ENCODE results near the gene TP53TG5. TPM values are rescaled to one million over a fixed set of nuclear protein-coding genes. Genes with fewer than 3 reads are reported as not detected.

Gene TP53TG5
- total RNA-seq, 1 experiment from 2014 or later: 0.85 TPM

DNA sequence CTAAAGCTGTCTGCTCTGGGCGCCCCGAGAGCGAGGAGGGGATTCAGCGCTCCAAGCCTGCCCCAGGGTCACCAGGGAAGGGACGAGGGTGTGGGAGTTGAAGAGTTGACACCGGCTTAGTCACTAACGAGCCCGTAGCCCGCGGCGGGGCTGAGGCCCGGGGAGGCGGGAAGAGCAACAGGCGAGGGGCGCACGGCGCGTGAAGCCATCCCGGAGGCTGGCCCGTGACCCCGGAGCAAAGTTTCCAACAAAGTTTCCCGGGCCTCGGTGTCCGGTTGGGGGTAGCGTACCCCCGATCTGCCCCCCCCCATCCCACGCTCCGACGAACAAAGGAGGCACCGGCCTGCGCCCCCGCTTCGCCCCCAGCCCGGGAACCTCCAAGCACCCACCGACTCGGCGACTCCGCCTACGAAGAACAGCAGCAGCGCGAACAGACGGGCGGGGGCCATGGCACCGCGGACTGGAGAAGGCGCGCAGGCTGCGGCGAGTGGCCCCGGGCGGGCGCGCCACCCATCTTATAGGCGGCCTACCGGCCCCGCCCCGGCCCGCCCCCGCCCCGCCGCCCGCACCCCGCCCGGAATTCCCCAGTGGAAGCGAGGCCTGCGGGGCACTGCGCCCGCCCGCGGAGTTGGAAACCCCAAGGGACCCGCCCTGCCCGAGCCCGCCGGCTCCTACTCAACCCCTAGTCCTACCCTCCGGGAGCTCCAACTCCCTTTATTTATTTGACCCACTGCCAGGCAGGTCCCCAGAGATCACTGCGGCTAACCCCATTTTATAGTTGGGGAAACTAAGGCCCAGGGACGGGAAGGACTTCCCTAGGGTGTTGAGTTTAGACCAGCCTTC is 30.0 kb downstream of the TP53TG5 start, which contains the start of gene SDC4 (continued):
- TF ChIP-seq, protein P1, sequence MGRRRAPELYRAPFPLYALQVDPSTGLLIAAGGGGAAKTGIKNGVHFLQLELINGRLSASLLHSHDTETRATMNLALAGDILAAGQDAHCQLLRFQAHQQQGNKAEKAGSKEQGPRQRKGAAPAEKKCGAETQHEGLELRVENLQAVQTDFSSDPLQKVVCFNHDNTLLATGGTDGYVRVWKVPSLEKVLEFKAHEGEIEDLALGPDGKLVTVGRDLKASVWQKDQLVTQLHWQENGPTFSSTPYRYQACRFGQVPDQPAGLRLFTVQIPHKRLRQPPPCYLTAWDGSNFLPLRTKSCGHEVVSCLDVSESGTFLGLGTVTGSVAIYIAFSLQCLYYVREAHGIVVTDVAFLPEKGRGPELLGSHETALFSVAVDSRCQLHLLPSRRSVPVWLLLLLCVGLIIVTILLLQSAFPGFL (CRISPR knock-in tag; IDR thresholded peaks at IDR 0.05; ENCODE audit: borderline replicate concordance): no peak; the same call in 1 of the 2 replicates
- TF ChIP-seq PRDM15 (CRISPR knock-in tag; IDR thresholded peaks at IDR 0.05) (no peak), NFATC4 (CRISPR knock-in tag; IDR thresholded peaks at IDR 0.05) (no peak), JAZF1 (CRISPR knock-in tag; IDR thresholded peaks at IDR 0.05) (no peak), RELA (CRISPR knock-in tag; IDR thresholded peaks at IDR 0.05; ENCODE audit: borderline replicate concordance) (no peak), TP53 (CRISPR knock-in tag; IDR thresholded peaks at IDR 0.05) (no peak), ZNF281 (CRISPR knock-in tag; IDR thresholded peaks at IDR 0.05) (peak; percentile 29; the same call in 1 of the 2 replicates), CTCF (IDR thresholded peaks at IDR 0.05) (no peak), ZNF671 (CRISPR knock-in tag; IDR thresholded peaks at IDR 0.05) (no peak), CREB1 (CRISPR knock-in tag; IDR thresholded peaks at IDR 0.05) (0 out of 2 replicates have a peak, but pooled peaks have one; percentile 19), ERG (CRISPR knock-in tag; IDR thresholded peaks at IDR 0.05) (no peak), FOXK1 (CRISPR knock-in tag; IDR thresholded peaks at IDR 0.05) (no peak), USF1 (CRISPR knock-in tag; IDR thresholded peaks at IDR 0.05) (no peak), E2F4 (CRISPR knock-in tag; IDR thresholded peaks at IDR 0.05; ENCODE audit: borderline replicate concordance, low read depth) (peak; percentile 60; the same call in 1 of the 2 replicates), JUN (CRISPR knock-in tag; IDR thresholded peaks at IDR 0.05) (no peak), SMAD3 (CRISPR knock-in tag; IDR thresholded peaks at IDR 0.05; ENCODE audit: borderline replicate concordance) (no peak)
- TF ChIP-seq, protein P2, sequence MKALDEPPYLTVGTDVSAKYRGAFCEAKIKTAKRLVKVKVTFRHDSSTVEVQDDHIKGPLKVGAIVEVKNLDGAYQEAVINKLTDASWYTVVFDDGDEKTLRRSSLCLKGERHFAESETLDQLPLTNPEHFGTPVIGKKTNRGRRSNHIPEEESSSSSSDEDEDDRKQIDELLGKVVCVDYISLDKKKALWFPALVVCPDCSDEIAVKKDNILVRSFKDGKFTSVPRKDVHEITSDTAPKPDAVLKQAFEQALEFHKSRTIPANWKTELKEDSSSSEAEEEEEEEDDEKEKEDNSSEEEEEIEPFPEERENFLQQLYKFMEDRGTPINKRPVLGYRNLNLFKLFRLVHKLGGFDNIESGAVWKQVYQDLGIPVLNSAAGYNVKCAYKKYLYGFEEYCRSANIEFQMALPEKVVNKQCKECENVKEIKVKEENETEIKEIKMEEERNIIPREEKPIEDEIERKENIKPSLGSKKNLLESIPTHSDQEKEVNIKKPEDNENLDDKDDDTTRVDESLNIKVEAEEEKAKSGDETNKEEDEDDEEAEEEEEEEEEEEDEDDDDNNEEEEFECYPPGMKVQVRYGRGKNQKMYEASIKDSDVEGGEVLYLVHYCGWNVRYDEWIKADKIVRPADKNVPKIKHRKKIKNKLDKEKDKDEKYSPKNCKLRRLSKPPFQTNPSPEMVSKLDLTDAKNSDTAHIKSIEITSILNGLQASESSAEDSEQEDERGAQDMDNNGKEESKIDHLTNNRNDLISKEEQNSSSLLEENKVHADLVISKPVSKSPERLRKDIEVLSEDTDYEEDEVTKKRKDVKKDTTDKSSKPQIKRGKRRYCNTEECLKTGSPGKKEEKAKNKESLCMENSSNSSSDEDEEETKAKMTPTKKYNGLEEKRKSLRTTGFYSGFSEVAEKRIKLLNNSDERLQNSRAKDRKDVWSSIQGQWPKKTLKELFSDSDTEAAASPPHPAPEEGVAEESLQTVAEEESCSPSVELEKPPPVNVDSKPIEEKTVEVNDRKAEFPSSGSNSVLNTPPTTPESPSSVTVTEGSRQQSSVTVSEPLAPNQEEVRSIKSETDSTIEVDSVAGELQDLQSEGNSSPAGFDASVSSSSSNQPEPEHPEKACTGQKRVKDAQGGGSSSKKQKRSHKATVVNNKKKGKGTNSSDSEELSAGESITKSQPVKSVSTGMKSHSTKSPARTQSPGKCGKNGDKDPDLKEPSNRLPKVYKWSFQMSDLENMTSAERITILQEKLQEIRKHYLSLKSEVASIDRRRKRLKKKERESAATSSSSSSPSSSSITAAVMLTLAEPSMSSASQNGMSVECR (CRISPR knock-in tag; IDR thresholded peaks at IDR 0.05; ENCODE audit: borderline replicate concordance): no peak
- TF ChIP-seq, protein P3, sequence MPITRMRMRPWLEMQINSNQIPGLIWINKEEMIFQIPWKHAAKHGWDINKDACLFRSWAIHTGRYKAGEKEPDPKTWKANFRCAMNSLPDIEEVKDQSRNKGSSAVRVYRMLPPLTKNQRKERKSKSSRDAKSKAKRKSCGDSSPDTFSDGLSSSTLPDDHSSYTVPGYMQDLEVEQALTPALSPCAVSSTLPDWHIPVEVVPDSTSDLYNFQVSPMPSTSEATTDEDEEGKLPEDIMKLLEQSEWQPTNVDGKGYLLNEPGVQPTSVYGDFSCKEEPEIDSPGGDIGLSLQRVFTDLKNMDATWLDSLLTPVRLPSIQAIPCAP (CRISPR knock-in tag; IDR thresholded peaks at IDR 0.05): no peak
